GM23338 (cell line): ENCODE data around the gene WDR70. TPM values are rescaled to one million over a fixed set of nuclear protein-coding genes. Genes with fewer than 3 reads are reported as not detected.

Source experiments
- EZH2 ChIP-seq: fragments of 200-600 bp; sonication (generic); IDR thresholded peaks from one replicate; pipeline ENCODE4 v1.8.0; 2017; ENCODE audit warnings: antibody characterized with exemption, mild to moderate bottlenecking, low read depth; ENCODE audit not compliant: unreplicated experiment
- STAT1 ChIP-seq: IDR thresholded peaks from one replicate; pipeline ENCODE4 v1.6.1; 2016; ENCODE audit warnings: antibody characterized with exemption; ENCODE audit not compliant: unreplicated experiment
- ZNF331 ChIP-seq: fragments of 250-450 bp; sonication (Bioruptor Pico); IDR thresholded peaks from 2 replicates; pipeline ENCODE4 v1.5.0; 2020; ENCODE audit warnings: low read depth, mild to moderate bottlenecking, moderate library complexity
- polyA plus RNA-seq: library from polyadenylated mRNA; unstranded; fragments of >200 nt; fragmentation: Nextera tagmentation; extraction: Ambion mirVana; gene quantifications from 2 replicates; pipeline ENCODE4 v1.2.1, GENCODE V29; 2016
- total RNA-seq: library from RNA; depleted of rRNA; stranded (reverse); fragments of >200 nt; shearing (Covaris generic); gene quantifications from 2 replicates; pipeline ENCODE4 v1.2.3, GENCODE V29; 2014
- TF ChIP-seq, protein P1 (sequence below): fragments of 250-450 bp; sonication (Bioruptor Pico); IDR thresholded peaks from 2 replicates; pipeline ENCODE4 v1.5.0; 2020; ENCODE audit warnings: mild to moderate bottlenecking, moderate library complexity
- TF ChIP-seq, protein P2 (sequence below), 2 experiments: fragments of 200-600 bp in 1 of 2; sonication (generic) in 1 of 2; conservative IDR thresholded peaks; 2 replicates each; pipeline versions ENCODE4 v1.5.1 to v1.6.1; 2016 to 2017; ENCODE audit warnings: antibody characterized with exemption in 2 of 2, low read depth in 2 of 2, mild to moderate bottlenecking in 2 of 2, moderate library complexity in 1 of 2
- TF ChIP-seq, protein P3 (sequence below): IDR thresholded peaks from 2 replicates; pipeline ENCODE4 v1.6.1; 2016; ENCODE audit warnings: antibody characterized with exemption

Gene WDR70
- total and polyA plus RNA-seq, 2 experiments from 2014 or later = 34.9 to 86.7 TPM

DNA sequence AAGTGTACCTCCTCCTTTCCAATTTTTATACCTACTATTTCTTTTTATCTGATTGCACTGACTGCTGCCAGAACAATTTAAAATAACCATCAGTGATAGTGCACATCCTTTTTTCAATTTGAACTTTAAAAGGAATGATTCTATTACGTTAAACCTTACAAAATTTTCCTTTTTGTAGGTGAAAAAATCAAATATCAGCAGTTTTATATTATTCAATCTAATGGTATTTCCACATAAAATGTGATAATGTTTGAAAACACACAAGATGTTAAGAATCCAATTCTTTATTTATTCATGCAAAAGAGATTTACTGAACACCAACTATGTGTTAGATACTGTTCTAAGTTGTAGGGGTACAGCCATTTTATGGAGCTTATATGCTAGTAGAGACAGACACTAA is 355.0 kb downstream of the WDR70 start (continued):
- TF ChIP-seq, protein P1, sequence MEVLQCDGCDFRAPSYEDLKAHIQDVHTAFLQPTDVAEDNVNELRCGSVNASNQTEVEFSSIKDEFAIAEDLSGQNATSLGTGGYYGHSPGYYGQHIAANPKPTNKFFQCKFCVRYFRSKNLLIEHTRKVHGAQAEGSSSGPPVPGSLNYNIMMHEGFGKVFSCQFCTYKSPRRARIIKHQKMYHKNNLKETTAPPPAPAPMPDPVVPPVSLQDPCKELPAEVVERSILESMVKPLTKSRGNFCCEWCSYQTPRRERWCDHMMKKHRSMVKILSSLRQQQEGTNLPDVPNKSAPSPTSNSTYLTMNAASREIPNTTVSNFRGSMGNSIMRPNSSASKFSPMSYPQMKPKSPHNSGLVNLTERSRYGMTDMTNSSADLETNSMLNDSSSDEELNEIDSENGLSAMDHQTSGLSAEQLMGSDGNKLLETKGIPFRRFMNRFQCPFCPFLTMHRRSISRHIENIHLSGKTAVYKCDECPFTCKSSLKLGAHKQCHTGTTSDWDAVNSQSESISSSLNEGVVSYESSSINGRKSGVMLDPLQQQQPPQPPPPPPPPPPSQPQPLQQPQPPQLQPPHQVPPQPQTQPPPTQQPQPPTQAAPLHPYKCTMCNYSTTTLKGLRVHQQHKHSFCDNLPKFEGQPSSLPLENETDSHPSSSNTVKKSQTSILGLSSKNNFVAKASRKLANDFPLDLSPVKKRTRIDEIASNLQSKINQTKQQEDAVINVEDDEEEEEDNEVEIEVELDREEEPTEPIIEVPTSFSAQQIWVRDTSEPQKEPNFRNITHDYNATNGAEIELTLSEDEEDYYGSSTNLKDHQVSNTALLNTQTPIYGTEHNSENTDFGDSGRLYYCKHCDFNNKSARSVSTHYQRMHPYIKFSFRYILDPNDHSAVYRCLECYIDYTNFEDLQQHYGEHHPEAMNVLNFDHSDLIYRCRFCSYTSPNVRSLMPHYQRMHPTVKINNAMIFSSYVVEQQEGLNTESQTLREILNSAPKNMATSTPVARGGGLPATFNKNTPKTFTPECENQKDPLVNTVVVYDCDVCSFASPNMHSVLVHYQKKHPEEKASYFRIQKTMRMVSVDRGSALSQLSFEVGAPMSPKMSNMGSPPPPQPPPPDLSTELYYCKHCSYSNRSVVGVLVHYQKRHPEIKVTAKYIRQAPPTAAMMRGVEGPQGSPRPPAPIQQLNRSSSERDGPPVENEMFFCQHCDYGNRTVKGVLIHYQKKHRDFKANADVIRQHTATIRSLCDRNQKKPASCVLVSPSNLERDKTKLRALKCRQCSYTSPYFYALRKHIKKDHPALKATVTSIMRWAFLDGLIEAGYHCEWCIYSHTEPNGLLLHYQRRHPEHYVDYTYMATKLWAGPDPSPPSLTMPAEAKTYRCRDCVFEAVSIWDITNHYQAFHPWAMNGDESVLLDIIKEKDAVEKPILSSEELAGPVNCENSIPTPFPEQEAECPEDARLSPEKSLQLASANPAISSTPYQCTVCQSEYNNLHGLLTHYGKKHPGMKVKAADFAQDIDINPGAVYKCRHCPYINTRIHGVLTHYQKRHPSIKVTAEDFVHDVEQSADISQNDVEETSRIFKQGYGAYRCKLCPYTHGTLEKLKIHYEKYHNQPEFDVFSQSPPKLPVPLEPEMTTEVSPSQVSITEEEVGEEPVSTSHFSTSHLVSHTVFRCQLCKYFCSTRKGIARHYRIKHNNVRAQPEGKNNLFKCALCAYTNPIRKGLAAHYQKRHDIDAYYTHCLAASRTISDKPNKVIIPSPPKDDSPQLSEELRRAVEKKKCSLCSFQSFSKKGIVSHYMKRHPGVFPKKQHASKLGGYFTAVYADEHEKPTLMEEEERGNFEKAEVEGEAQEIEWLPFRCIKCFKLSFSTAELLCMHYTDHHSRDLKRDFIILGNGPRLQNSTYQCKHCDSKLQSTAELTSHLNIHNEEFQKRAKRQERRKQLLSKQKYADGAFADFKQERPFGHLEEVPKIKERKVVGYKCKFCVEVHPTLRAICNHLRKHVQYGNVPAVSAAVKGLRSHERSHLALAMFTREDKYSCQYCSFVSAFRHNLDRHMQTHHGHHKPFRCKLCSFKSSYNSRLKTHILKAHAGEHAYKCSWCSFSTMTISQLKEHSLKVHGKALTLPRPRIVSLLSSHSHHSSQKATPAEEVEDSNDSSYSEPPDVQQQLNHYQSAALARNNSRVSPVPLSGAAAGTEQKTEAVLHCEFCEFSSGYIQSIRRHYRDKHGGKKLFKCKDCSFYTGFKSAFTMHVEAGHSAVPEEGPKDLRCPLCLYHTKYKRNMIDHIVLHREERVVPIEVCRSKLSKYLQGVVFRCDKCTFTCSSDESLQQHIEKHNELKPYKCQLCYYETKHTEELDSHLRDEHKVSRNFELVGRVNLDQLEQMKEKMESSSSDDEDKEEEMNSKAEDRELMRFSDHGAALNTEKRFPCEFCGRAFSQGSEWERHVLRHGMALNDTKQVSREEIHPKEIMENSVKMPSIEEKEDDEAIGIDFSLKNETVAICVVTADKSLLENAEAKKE (CRISPR knock-in tag) = no peak
- no peak for TF ChIP-seq ZNF331
- TF ChIP-seq, protein P2, sequence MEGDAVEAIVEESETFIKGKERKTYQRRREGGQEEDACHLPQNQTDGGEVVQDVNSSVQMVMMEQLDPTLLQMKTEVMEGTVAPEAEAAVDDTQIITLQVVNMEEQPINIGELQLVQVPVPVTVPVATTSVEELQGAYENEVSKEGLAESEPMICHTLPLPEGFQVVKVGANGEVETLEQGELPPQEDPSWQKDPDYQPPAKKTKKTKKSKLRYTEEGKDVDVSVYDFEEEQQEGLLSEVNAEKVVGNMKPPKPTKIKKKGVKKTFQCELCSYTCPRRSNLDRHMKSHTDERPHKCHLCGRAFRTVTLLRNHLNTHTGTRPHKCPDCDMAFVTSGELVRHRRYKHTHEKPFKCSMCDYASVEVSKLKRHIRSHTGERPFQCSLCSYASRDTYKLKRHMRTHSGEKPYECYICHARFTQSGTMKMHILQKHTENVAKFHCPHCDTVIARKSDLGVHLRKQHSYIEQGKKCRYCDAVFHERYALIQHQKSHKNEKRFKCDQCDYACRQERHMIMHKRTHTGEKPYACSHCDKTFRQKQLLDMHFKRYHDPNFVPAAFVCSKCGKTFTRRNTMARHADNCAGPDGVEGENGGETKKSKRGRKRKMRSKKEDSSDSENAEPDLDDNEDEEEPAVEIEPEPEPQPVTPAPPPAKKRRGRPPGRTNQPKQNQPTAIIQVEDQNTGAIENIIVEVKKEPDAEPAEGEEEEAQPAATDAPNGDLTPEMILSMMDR (conservative IDR thresholded peaks at IDR 0.05; ENCODE audit: low read depth in 2 of 2) = no peak
- TF ChIP-seq EZH2 = no peak
- TF ChIP-seq, protein P3, sequence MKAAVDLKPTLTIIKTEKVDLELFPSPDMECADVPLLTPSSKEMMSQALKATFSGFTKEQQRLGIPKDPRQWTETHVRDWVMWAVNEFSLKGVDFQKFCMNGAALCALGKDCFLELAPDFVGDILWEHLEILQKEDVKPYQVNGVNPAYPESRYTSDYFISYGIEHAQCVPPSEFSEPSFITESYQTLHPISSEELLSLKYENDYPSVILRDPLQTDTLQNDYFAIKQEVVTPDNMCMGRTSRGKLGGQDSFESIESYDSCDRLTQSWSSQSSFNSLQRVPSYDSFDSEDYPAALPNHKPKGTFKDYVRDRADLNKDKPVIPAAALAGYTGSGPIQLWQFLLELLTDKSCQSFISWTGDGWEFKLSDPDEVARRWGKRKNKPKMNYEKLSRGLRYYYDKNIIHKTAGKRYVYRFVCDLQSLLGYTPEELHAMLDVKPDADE = no peak
- TF ChIP-seq STAT1 = no peak
